ENCODE measurements around the gene COL4A5. TPM values are rescaled to one million over a fixed set of nuclear protein-coding genes. Genes with fewer than 3 reads are reported as not detected.

The COL4A5 gene
- total RNA-seq, 4 donors from 2014 or later, result 43.1 to 105 (median 48.4) TPM

GRCh38 chrX:108557580-108557979, 117.9 kb downstream of the COL4A5 start:
- TF ChIP-seq CTCF (IDR thresholded peaks at IDR 0.05), result no peak
- TF ChIP-seq POLR2A (IDR thresholded peaks at IDR 0.05), result no peak
- 73 to 97% methylated on average over 4 of the region's 4 CpGs for WGBS, 2 donors
- H3K4me3 ChIP-seq (ENCODE audit: low read depth, poor library complexity, severe bottlenecking), result no peak overlapping the region
- DNase-seq (ENCODE audit: low spot score in 2 of 2), result no peak
- intact Hi-C loops (cut with DNase I; ENCODE audit: low total_unique reads), result no loop called here

GRCh38 chrX:108558217-108558616, 118.6 kb downstream of the COL4A5 start:
- no peak for DNase-seq (ENCODE audit: low spot score in 2 of 2)
- intact Hi-C loops (cut with DNase I; ENCODE audit: low total_unique reads), result no loop called here
- no peak overlapping the region for H3K4me3 ChIP-seq (ENCODE audit: low read depth, poor library complexity, severe bottlenecking)
- TF ChIP-seq CTCF (IDR thresholded peaks at IDR 0.05) (no peak), POLR2A (IDR thresholded peaks at IDR 0.05) (no peak)
- 86 to 90% methylated on average over 1 of the region's 1 CpG for WGBS, 2 donors

GRCh38 chrX:108573136-108573535, 133.5 kb downstream of the COL4A5 start:
- no peak for DNase-seq (ENCODE audit: low spot score in 2 of 2)
- intact Hi-C loops (cut with DNase I; ENCODE audit: low total_unique reads), result no loop called here
- no peak overlapping the region for H3K4me3 ChIP-seq (ENCODE audit: low read depth, poor library complexity, severe bottlenecking)
- no peak for TF ChIP-seq CTCF (IDR thresholded peaks at IDR 0.05)
- TF ChIP-seq POLR2A (IDR thresholded peaks at IDR 0.05), result no peak

- DNase-seq (ENCODE audit: low spot score in 2 of 2), result no peak
- intact Hi-C loops (cut with DNase I; ENCODE audit: low total_unique reads), result no loop called here
- 63 to 100% methylated on average over 1 of the region's 1 CpG for WGBS, 2 donors
Measured at GRCh38 chrX:108582151-108582550, 142.5 kb downstream of the COL4A5 start.

GRCh38 chrX:108584617-108585211, 145.1 kb downstream of the COL4A5 start:
- no peak for DNase-seq (ENCODE audit: low spot score in 2 of 2)

More at GRCh38 chrX:108582151-108582550, 142.5 kb downstream of the COL4A5 start:
- TF ChIP-seq CTCF (IDR thresholded peaks at IDR 0.05), result no peak
- TF ChIP-seq POLR2A (IDR thresholded peaks at IDR 0.05), result no peak
- H3K4me3 ChIP-seq (ENCODE audit: low read depth, poor library complexity, severe bottlenecking), result no peak overlapping the region

More at GRCh38 chrX:108584617-108585211, 145.1 kb downstream of the COL4A5 start:
- TF ChIP-seq CTCF (IDR thresholded peaks at IDR 0.05), result no peak
- no peak for TF ChIP-seq POLR2A (IDR thresholded peaks at IDR 0.05)
- intact Hi-C loops (cut with DNase I; ENCODE audit: low total_unique reads), result no loop called here
- H3K4me3 ChIP-seq (ENCODE audit: low read depth, poor library complexity, severe bottlenecking), result no peak overlapping the region
- 85 to 98% methylated on average over 2 of the region's 2 CpGs for WGBS, 2 donors
